ENCODE data around the gene GARRE1.

- TF ChIP-seq CTCF (IDR thresholded peaks at IDR 0.05) (no peak), POLR2A (IDR thresholded peaks at IDR 0.05) (no peak), EP300 (IDR thresholded peaks at IDR 0.05) (no peak)
These were observed 20.7 kb downstream of the GARRE1 start for GRCh38 chr19:34274827-34275625.

Measured in ovary (tissue), 3 donors.